ENCODE results near the gene TRAF5. TPM values are rescaled to one million over a fixed set of nuclear protein-coding genes. Genes with fewer than 3 reads are reported as not detected.

TRAF5 gene
- total RNA-seq = 10 to 100 TPM; 12.7 to 20.6 TPM

DNA sequence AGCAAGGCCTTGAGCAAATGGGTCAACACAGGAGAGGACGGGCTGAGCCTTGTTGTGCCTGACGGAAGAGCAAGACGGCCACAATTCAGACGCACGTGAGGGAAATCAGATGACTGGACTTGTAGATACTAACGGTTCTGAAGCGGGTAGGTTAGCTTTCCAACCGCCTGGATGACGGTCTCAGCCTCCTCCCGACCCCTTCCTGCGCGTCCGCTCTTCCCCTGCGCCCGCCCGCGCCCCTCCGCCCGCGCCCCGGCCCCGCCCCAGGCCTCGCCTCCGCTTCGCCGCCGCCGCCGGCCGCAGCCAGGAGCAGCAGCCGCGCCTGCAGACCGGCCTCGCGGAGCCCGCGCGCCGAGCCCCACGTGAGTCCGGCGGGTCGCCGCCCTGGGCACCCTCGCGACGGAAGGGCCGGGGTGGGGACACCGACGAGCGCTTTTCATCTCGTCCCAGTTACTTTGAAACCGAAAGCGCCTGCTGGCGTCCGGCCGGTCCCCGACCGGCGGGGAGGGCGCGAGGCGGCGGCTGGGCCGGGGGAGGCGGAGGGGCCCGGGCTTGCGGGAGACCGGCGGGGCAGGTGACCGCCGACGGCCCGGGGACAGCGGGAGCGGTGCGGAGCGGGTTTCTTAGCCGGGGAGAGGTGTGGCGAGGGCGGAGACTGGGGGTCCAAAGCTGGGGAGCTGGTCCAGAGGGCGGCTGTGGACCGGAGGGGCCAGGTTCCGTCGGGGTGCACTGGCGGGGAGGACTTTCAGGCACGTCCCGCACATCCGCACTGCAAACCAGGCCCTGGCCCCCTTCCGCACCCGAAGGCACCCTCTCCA is at the start of gene TRAF5:
Gene TRAF5 (plus strand): TSS at position 306 of the 818 bp plus-strand sequence. CDS start 26,407 bp downstream, outside the sequence.

Other genes starting within 250 kb of the TRAF5 start
- 10 to 100 TPM; 10.7 to 17.3 TPM for gene KCNH1, start 192.7 kb upstream of the TRAF5 start, total RNA-seq
- gene RCOR3, start 67.5 kb upstream of the TRAF5 start, total RNA-seq = 10 to 100 TPM; 31.3 to 34.0 TPM
- not detected for gene RD3, start 165.3 kb downstream of the TRAF5 start, total RNA-seq